Esophagus muscularis mucosa (tissue), 4 donors: ENCODE data around the gene GPR156.

Experiments used
- EP300 ChIP-seq: sonication (generic); formaldehyde crosslinking; IDR thresholded peaks from one replicate; pipeline ENCODE4 v1.6.1; 2017; ENCODE audit warnings: antibody characterized with exemption
- POLR2A ChIP-seq: fragments of 450-650 bp; IDR thresholded peaks from one replicate; pipeline ENCODE4 v1.6.1; 2017; ENCODE audit warnings: antibody characterized with exemption, moderate library complexity, mild to moderate bottlenecking, low read depth
- POLR2AphosphoS5 ChIP-seq, 2 donors: sonication (generic); formaldehyde crosslinking; IDR thresholded peaks; one replicate each; pipeline ENCODE4 v1.6.1; 2017; ENCODE audit warnings: antibody characterized with exemption in 2 of 2
- TF ChIP-seq, protein P1 (sequence below), 3 experiments: fragments of 200-600 bp in 2 of 3; fragments of 450-650 bp in 1 of 3; sonication (generic) in 2 of 3; IDR thresholded peaks; one replicate each; pipeline ENCODE4 v1.5.1; 2017 to 2019; ENCODE audit warnings: antibody characterized with exemption in 3 of 3, mild to moderate bottlenecking in 2 of 3, moderate library complexity in 1 of 3

DNA sequence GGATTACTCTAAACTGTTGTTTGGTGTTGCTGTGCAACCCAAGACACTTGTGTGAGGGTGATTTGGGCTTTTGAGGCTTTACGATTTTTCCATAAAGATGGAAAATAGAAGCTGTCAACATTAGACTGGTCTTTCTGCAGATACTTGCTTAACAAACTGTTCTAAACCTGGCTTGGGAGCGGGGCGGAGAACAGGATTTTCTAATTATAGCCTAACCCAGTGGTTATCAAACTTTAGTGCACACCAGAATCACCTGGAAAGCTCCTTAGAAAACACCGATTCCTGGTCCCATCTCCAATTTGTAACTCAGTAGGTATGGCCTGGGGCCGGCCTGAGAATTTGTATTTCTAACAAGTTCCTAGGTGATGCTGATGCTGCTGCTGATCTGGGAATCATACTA lies 19.0 kb downstream of the GPR156 start:
- no peak for TF ChIP-seq POLR2A
- TF ChIP-seq, protein P1, sequence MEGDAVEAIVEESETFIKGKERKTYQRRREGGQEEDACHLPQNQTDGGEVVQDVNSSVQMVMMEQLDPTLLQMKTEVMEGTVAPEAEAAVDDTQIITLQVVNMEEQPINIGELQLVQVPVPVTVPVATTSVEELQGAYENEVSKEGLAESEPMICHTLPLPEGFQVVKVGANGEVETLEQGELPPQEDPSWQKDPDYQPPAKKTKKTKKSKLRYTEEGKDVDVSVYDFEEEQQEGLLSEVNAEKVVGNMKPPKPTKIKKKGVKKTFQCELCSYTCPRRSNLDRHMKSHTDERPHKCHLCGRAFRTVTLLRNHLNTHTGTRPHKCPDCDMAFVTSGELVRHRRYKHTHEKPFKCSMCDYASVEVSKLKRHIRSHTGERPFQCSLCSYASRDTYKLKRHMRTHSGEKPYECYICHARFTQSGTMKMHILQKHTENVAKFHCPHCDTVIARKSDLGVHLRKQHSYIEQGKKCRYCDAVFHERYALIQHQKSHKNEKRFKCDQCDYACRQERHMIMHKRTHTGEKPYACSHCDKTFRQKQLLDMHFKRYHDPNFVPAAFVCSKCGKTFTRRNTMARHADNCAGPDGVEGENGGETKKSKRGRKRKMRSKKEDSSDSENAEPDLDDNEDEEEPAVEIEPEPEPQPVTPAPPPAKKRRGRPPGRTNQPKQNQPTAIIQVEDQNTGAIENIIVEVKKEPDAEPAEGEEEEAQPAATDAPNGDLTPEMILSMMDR (IDR thresholded peaks at IDR 0.05) = no peak
- no peak for TF ChIP-seq POLR2AphosphoS5 (IDR thresholded peaks at IDR 0.05)
- no peak for TF ChIP-seq EP300
